Inflammatory macrophage treated with lipopolysaccharide for 1 hour (primary cell): ENCODE data around the gene RIMBP3B.
"Not testable (repeated sequence)": the region's sequence is repeated elsewhere in the genome, so short reads cannot be mapped to it uniquely, and the experiment has no call there.

ENCODE experiments used
- DNase-seq, 2 donors: peaks; one replicate each; pipeline ENCODE4 v3.0.0-alpha.2; 2020 to 2022

The RIMBP3B gene

DNA sequence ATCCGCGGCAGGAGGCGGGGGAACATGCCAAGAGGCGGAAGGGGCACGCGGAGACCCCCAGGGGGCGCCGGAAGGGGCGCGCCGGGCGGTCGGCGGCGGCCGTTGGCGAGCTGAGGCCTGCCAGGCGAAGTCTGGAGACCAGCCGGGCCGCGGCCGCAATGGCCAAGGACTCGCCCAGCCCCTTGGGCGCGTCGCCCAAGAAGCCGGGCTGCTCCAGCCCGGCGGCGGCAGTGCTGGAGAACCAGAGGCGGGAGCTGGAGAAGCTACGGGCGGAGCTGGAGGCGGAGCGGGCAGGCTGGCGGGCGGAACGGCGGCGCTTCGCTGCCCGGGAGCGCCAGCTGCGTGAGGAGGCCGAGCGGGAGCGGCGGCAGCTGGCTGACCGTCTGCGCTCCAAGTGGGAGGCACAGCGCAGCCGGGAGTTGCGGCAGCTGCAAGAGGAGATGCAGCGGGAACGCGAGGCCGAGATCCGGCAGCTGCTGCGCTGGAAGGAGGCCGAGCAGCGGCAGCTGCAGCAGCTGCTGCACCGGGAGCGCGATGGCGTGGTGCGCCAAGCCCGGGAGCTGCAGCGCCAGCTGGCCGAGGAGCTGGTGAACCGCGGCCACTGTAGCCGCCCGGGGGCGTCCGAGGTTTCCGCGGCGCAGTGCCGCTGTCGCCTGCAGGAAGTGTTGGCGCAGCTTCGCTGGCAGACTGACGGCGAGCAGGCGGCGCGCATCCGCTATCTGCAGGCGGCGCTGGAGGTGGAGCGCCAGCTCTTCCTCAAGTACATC, at the start of gene RIMBP3B:
RIMBP3B (plus strand) TSS at position 51 of the 767 bp plus-strand sequence; CDS start at position 159, 108 bp downstream.
- not testable (repeated sequence) for DNase-seq

- DNase-seq, result not testable (repeated sequence)
Measured at GRCh38 chr22:21357527-21357926, 26.0 kb upstream of the RIMBP3B start.

DNA sequence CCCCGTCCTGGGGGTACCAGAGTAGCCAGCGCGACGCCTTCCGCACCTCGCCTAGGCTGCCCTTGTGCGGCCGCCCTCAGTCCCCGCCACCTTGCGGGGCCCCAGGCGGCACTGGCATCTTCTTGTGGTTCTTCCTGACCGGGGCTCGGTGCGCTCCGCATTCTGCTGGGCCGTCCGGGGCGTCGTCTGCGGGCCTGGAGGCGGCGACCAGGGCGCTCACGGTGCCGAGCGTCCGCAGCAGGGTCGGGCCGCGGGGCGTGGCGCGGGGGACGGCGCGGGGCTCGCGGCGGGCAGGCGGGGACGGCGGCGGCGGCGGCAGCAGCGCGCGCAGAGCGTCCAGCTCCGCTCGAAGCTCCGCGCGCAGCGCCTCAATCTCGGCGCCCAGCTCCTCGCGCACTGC, 23.0 kb upstream of the RIMBP3B start:
- DNase-seq, result not testable (repeated sequence)

DNA sequence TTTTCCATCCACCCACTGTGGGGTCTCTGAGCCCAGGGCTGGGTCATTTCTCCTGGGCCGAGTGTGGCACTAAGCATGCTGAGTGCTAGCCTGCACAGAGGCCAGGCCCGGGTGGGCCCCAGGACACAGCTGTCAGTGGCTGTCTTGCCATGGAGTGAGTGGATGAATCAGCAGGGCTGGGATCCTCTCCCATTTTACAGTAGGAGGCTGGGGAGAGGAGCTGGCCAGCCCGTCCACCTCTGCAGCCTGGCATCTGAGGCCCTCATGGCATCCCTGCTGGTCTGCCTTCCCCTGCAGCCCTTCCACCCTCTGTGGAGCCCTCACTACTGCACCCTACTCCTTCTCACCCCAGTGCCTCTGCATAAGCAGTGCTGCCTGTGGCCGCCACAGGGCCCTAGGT, 21.1 kb upstream of the RIMBP3B start:
- DNase-seq, result not testable (repeated sequence)

GRCh38 chr22:21363061-21363460, 20.5 kb upstream of the RIMBP3B start:
- DNase-seq, result not testable (repeated sequence)

DNA sequence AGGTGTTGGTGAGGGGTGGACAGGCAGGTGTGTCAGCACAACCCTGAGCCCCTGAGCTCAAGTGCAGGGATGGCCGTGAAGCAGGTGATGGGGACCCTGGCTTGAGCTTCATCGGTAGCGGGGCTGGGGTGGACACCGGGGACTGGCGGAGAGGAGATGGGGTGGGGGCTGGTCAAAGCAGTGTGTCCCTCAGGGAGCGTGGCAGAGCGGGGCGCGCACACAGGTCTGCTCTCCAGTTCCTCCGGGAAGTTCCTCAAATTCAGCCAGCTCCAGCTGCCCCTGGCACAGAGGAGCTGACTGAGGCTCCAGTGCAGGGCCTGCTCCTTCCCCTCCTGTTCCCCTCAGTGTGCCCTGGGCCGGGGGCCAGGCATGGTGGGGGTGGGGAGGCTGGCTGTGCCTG, 19.7 kb upstream of the RIMBP3B start:
- not testable (repeated sequence) for DNase-seq

DNA sequence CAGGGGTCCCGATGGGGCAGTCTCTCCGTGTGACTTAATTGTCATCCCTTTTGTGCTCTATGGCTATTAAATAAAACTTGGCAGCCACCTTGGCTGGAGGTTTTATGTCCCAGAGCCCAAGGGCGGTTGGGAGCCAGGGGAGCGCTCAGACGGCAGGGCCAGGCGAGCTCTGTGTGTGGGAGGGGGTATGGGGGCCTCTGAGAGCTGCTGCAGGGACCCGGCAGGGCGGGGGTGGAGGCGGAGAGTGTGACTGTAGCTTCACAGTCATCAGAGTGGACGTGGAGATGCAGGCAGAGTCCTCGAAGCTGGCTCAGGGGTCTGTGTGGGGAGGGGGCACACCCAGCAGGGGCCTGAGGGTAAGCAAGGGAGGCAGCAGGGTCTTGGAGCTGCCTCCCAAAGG, 19.2 kb upstream of the RIMBP3B start:
- DNase-seq, result not testable (repeated sequence)

DNA sequence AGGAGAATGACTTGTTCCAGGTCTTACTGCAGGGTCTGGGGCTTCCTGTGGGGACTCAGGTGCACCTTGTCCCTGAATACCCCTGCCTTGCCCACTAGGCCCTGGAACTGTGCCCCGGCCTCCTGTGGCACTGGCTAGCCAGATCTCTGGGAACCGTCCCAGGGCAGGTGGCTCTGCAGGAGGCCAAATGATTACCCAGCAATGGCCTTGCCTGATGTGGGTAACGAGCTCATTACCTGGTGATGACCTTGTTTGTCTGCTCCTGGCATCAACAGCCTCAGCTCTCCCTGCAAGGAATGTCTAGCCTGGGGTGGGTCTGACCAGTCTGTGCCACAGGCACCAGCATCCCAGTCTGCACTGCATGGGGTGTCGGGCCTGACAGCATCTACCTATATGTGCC, 18.2 kb upstream of the RIMBP3B start:
- DNase-seq, result not testable (repeated sequence)

GRCh38 chr22:21368603-21369310, 14.8 kb upstream of the RIMBP3B start:
- DNase-seq, result not testable (repeated sequence)

GRCh38 chr22:21375880-21376279, 7.7 kb upstream of the RIMBP3B start:
- not testable (repeated sequence) for DNase-seq

- not testable (repeated sequence) for DNase-seq
Measured at GRCh38 chr22:21384468-21385357, 1.2 kb downstream of the RIMBP3B start.

DNA sequence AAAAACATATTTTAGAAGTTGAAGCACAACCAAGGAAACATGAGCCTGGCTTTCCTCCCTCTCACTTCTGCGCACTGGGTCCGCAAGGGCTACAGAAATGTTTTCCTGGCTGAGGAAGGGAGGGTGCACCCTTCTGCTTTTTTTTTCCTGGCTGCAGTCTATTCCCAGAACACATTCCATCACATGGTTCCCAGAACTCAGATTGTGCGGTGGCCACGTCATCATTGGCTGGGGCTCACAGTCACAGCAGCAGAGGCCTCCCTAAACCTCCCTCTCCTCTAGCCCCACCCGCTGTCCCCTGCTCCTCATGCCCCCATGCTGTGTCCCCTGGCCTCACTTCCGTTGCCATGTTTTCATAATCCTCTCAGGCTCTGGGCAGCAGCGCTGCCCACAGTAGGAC, 5.9 kb downstream of the RIMBP3B start:
- DNase-seq, result not testable (repeated sequence)

- not testable (repeated sequence) for DNase-seq
Measured at GRCh38 chr22:21390013-21390412, 6.5 kb downstream of the RIMBP3B start.

GRCh38 chr22:21394613-21395012, 11.1 kb downstream of the RIMBP3B start:
- DNase-seq, result not testable (repeated sequence)

DNA sequence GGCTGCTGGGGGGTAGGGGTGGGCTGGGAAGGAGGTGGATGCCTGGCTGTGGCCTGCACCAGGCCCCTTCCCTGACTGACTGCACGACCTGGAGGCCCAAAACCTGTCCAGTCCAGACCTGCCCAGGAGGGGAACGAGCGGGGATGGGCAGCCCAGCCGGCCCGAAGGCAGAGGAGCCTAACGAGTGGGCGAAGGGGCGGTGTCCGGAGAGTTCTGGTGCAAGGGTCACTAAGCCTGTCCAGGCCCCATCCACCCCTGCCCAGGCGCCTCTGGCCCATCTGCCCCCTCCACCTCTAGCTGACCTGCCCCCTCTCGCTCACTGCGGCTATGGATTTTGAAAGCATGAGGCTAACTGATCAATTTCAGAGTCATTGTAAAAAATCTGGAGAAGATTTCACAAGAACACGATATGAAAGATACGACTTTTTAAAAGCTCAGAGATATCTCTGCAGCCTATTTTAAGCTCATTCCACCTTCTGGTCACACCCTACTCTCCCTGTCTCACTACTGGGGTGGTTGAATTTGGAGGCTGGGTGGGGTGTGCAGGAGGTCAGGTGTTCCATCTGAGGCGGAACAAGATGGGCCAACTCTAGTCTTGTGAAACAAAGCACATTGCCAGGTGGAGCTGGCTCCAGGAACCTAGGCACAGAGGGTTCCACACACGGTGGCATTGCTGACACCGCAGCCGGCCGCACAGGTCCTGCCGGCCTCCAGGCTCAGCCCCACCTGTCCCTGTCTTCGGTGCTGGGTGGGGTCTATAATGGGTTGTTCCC, 17.8 kb downstream of the RIMBP3B start:
- not testable (repeated sequence) for DNase-seq

GRCh38 chr22:21402763-21403314, 19.3 kb downstream of the RIMBP3B start:
- not testable (repeated sequence) for DNase-seq

GRCh38 chr22:21407139-21407538, 23.6 kb downstream of the RIMBP3B start:
- not testable (repeated sequence) for DNase-seq

DNA sequence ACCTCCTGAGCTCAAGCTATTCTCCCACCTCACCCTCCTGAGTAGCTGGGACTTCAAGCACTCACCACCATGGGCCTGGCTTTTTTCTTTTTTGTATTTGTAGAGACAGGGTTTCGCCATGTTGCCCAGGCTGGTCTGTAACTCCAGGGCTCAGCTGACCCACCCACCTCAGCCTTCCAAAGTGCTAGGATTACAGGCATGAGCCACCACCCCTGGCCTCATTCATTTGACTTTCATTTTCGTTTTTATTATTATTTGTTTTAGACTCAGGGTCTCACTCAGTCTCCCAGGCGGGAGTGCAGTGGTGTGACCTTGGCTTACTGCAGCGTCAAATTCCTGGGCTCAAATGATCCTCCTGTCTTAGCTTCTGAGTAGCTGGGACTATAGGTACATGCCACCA, 24.2 kb downstream of the RIMBP3B start:
- not testable (repeated sequence) for DNase-seq

DNA sequence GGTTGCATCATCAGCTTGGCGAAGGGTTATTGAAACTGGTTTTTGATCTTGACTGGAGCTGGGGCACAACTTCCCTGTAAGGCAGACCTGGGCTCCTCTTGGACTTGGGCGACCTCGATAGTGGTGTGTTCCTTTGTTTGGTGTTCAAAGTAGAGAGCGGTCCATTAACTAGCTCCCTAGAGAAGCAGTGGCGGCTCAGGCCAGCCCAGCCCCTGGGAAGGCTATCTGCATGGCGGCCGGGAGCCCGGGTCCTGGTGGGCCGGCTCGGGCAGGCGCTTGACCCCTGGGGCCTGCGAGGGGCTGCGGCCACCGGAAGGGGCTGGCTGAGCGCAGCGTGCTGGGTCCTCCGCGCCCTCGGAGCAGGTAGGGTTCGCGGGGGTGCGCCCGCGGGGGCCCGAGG, 32.8 kb downstream of the RIMBP3B start:
- not testable (repeated sequence) for DNase-seq

DNA sequence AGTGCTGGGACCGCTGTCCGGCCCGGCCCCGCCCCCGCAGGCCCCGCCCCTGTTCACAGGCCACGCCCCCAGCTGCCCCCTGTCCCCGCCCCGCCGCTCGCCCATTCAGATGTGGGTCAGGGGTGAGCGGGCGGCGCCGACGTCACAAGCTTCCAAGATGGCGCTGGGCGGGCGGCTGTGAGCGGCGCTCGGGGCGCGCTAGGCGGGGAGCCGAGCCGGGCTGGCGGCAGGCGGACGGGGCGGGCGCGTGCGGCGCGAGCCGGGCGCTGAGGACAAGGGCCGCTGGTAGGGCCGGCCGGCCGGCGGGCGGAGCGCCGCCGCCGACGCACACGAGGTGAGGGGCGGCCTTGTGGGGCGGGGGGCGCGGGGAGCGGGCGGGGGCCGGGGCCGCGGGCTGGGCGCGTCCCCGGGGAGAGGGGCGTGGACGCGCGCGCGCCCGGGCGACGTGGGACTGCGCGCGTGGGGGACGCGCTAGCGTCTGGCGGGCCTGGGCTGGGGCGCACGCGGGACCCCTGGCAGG, 33.7 kb downstream of the RIMBP3B start, which contains the start of gene HIC2:
HIC2 (plus strand) TSS at position 145 of the 520 bp plus-strand sequence. CDS start 25,461 bp downstream, outside the sequence.
- DNase-seq, result not testable (repeated sequence)

GRCh38 chr22:21417853-21418252, 34.3 kb downstream of the RIMBP3B start:
- not testable (repeated sequence) for DNase-seq
